ENCODE data around the gene COX7B2.

GRCh38 chr4:46955601-46956000 lies 46.6 kb upstream of the COX7B2 start:
- TF ChIP-seq, protein P1, sequence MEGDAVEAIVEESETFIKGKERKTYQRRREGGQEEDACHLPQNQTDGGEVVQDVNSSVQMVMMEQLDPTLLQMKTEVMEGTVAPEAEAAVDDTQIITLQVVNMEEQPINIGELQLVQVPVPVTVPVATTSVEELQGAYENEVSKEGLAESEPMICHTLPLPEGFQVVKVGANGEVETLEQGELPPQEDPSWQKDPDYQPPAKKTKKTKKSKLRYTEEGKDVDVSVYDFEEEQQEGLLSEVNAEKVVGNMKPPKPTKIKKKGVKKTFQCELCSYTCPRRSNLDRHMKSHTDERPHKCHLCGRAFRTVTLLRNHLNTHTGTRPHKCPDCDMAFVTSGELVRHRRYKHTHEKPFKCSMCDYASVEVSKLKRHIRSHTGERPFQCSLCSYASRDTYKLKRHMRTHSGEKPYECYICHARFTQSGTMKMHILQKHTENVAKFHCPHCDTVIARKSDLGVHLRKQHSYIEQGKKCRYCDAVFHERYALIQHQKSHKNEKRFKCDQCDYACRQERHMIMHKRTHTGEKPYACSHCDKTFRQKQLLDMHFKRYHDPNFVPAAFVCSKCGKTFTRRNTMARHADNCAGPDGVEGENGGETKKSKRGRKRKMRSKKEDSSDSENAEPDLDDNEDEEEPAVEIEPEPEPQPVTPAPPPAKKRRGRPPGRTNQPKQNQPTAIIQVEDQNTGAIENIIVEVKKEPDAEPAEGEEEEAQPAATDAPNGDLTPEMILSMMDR (IDR thresholded peaks at IDR 0.05) = no peak
- no peak for TF ChIP-seq POLR2A (IDR thresholded peaks at IDR 0.05)

All from adrenal gland (tissue), 5 donors.